GM21381 (cell line): ENCODE results near the gene ZBTB16.

ENCODE experiments used
- ATAC-seq: cut with Tn5 transposase; IDR thresholded peaks from one replicate; pipeline ENCODE4 v1.9.1; 2021; ENCODE audit warnings: mild to moderate bottlenecking, moderate library complexity; ENCODE audit not compliant: unreplicated experiment

ZBTB16 gene

GRCh38 chr11:114147375-114148012, 88.0 kb downstream of the ZBTB16 start:
- ATAC-seq: no peak

GRCh38 chr11:114148013-114148382, 88.5 kb downstream of the ZBTB16 start:
- ATAC-seq: no peak

- no peak for ATAC-seq
These were observed 90.3 kb downstream of the ZBTB16 start for GRCh38 chr11:114149689-114150407.

- ATAC-seq: no peak
These were observed 91.2 kb downstream of the ZBTB16 start for GRCh38 chr11:114150671-114151070.

GRCh38 chr11:114151631-114152030, 92.1 kb downstream of the ZBTB16 start:
- ATAC-seq: no peak

- ATAC-seq: no peak
These were observed 92.7 kb downstream of the ZBTB16 start for GRCh38 chr11:114152162-114152561.

- no peak for ATAC-seq
These were observed 93.3 kb downstream of the ZBTB16 start for GRCh38 chr11:114152785-114153184.

GRCh38 chr11:114153224-114153623, 93.7 kb downstream of the ZBTB16 start:
- ATAC-seq: no peak

- ATAC-seq: no peak
These were observed 94.9 kb downstream of the ZBTB16 start for GRCh38 chr11:114154271-114155047.

GRCh38 chr11:114155116-114155515, 95.6 kb downstream of the ZBTB16 start:
- no peak for ATAC-seq

- ATAC-seq: no peak
These were observed 96.6 kb downstream of the ZBTB16 start for GRCh38 chr11:114156131-114156581.

GRCh38 chr11:114156782-114157181, 97.3 kb downstream of the ZBTB16 start:
- no peak for ATAC-seq

GRCh38 chr11:114157476-114158050, 98.1 kb downstream of the ZBTB16 start:
- ATAC-seq: no peak

GRCh38 chr11:114158421-114158820, 98.9 kb downstream of the ZBTB16 start:
- ATAC-seq: no peak

GRCh38 chr11:114158886-114159285, 99.4 kb downstream of the ZBTB16 start:
- no peak for ATAC-seq

- no peak for ATAC-seq
These were observed 99.8 kb downstream of the ZBTB16 start for GRCh38 chr11:114159320-114159719.

GRCh38 chr11:114159802-114160632, 100.5 kb downstream of the ZBTB16 start:
- peak; percentile 67 for ATAC-seq

GRCh38 chr11:114160894-114161293, 101.4 kb downstream of the ZBTB16 start:
- ATAC-seq: no peak

GRCh38 chr11:114161486-114162250, 102.2 kb downstream of the ZBTB16 start:
- no peak for ATAC-seq

- no peak for ATAC-seq
These were observed 103.2 kb downstream of the ZBTB16 start for GRCh38 chr11:114162719-114163123.
